ENCODE data around the gene PLXDC2. TPM values are rescaled to one million over a fixed set of nuclear protein-coding genes. Genes with fewer than 3 reads are reported as not detected.

The PLXDC2 gene
- total and polyA plus RNA-seq, 2 experiments from 2014 or later: 10.3 to 22.6 TPM

DNA sequence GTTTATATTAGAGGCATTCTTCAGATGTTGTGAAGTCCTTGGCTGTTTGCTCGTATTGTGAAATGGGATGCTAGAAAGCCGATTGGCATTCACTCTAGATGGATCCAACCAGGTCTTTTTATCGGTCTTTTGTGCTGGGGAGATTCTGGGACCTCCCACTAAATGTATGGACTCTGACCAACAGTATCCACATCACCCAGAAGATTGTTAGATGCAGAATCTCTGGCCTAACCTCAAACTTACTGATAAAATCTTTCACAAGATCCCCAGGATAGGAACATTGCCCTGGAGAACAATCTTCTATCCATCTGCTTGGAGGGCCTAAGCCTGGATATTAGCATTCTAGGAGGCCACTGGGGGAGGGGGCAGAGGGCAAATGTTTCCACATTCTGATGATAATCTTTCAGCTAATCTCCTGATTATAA lies 160.9 kb downstream of the PLXDC2 start:
- Histone ChIP-seq H3K27me3 (no peaks in the 10 kb centered on the region), H3K27ac (no peak overlapping the region), H3K9me3 (ENCODE audit: low read depth) (no peaks in the 10 kb centered on the region), H3K36me3 (no peaks in the 10 kb centered on the region), H3K4me3 (no peak overlapping the region), H3K4me1 (ENCODE audit: low read depth) (no peaks in the 10 kb centered on the region)
- no peak for DNase-seq (ENCODE audit: low read depth in 1 of 2, low spot score in 1 of 2)
- TF ChIP-seq, protein P1, sequence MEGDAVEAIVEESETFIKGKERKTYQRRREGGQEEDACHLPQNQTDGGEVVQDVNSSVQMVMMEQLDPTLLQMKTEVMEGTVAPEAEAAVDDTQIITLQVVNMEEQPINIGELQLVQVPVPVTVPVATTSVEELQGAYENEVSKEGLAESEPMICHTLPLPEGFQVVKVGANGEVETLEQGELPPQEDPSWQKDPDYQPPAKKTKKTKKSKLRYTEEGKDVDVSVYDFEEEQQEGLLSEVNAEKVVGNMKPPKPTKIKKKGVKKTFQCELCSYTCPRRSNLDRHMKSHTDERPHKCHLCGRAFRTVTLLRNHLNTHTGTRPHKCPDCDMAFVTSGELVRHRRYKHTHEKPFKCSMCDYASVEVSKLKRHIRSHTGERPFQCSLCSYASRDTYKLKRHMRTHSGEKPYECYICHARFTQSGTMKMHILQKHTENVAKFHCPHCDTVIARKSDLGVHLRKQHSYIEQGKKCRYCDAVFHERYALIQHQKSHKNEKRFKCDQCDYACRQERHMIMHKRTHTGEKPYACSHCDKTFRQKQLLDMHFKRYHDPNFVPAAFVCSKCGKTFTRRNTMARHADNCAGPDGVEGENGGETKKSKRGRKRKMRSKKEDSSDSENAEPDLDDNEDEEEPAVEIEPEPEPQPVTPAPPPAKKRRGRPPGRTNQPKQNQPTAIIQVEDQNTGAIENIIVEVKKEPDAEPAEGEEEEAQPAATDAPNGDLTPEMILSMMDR (IDR thresholded peaks at IDR 0.05; ENCODE audit: low read depth, low read length): no peak

- TF ChIP-seq, protein P1 (IDR thresholded peaks at IDR 0.05; ENCODE audit: low read depth, low read length): no peak
- DNase-seq (ENCODE audit: low read depth in 1 of 2, low spot score in 1 of 2): no peak
- Histone ChIP-seq H3K4me3 (no peak overlapping the region), H3K4me1 (ENCODE audit: low read depth) (no peaks in the 10 kb centered on the region), H3K27me3 (no peaks in the 10 kb centered on the region), H3K36me3 (no peaks in the 10 kb centered on the region), H3K27ac (no peak overlapping the region), H3K9me3 (ENCODE audit: low read depth) (no peaks in the 10 kb centered on the region)
Observed at GRCh38 chr10:19979628-19980027, 163.4 kb downstream of the PLXDC2 start.

DNA sequence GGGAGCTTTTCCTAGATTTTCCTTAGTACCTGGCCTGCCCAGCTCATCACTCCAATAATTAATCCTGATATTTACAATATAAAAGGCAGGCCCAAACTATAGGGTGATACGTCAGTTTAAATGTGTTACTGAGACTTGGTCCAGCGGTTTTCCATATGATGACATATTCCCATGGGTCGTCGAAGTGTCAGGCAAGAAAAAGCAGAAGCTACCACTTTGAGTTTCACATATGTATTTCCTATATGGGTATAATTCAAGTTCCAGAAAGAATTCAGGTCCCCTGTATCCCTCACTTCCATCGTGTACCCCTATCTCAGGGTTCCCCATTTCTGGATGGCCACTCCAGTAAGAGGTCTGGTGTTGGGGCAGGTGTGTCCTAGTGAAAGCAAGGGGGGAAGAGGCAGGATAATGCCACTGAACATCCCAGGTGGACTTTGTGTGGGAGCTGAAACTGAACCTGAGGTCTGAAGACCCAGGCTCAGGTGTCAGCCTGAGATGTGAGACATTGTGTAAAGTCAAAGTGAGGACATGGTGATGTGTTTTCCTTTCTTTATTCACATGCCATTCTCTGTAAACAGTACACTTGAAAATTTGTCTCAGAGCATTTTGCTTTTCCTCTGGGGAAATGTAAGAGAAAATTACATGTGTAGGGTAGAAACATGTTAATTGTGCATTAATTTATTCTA lies 167.8 kb downstream of the PLXDC2 start:
- no peak overlapping the region for H3K4me3 ChIP-seq
- H3K27ac ChIP-seq: no peak overlapping the region
- peaks cover 9% of the 10 kb centered on the region for H3K4me1 ChIP-seq (ENCODE audit: low read depth)

GRCh38 chr10:19985745-19986144 lies 169.5 kb downstream of the PLXDC2 start:
- Histone ChIP-seq H3K27me3 (no peaks in the 10 kb centered on the region), H3K4me1 (ENCODE audit: low read depth) (peaks cover 9% of the 10 kb centered on the region), H3K9me3 (ENCODE audit: low read depth) (no peaks in the 10 kb centered on the region), H3K4me3 (no peak overlapping the region), H3K36me3 (no peaks in the 10 kb centered on the region), H3K27ac (no peak overlapping the region)
- TF ChIP-seq, protein P1 (IDR thresholded peaks at IDR 0.05; ENCODE audit: low read depth, low read length): no peak
- no peak for DNase-seq (ENCODE audit: low read depth in 1 of 2, low spot score in 1 of 2)

More for the DNA sequence above, 167.8 kb downstream of the PLXDC2 start:
- no peaks in the 10 kb centered on the region for H3K9me3 ChIP-seq (ENCODE audit: low read depth)
- TF ChIP-seq, protein P1 (IDR thresholded peaks at IDR 0.05; ENCODE audit: low read depth, low read length): no peak
- H3K27me3 ChIP-seq: no peaks in the 10 kb centered on the region
- no peaks in the 10 kb centered on the region for H3K36me3 ChIP-seq
- no peak for DNase-seq (ENCODE audit: low read depth in 1 of 2, low spot score in 1 of 2)

DNA sequence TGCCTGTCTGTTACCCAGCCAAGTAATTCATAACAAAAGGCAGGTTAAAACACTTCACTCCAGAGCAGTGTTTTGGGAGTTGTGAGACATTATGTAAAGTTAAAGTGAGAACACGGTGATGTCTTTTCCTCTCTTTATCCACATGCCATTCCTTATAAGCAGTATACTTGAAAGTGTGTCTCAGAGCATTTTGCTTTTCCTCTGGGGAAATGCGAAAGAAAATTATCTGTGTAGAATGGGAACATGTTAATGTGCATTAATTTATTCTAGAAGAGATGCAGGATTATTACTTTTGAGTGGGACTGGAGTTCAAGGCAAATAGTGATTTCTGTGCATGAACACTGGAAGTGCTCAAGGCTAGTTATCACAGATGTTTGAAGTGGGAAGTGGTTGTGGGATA lies 170.4 kb downstream of the PLXDC2 start:
- Histone ChIP-seq H3K36me3 (no peaks in the 10 kb centered on the region), H3K27me3 (no peaks in the 10 kb centered on the region), H3K4me3 (no peak overlapping the region), H3K4me1 (ENCODE audit: low read depth) (peaks cover 9% of the 10 kb centered on the region), H3K9me3 (ENCODE audit: low read depth) (no peaks in the 10 kb centered on the region), H3K27ac (peak overlapping the region; percentile 49)
- DNase-seq (ENCODE audit: low read depth in 1 of 2, low spot score in 1 of 2): peak in 1 of 2 donors; percentile 14
- TF ChIP-seq, protein P1 (IDR thresholded peaks at IDR 0.05; ENCODE audit: low read depth, low read length): no peak
